Fibroblast of mammary gland (primary cell): ENCODE results near the gene RASA3.

Source experiments
- DNase-seq: peaks from one replicate; pipeline ENCODE4 v3.0.0-alpha.2; 2010; ENCODE audit warnings: low read depth
- H3K4me3 ChIP-seq: 2 replicates; pipeline ENCODE4 v1.5.1; 2011; ENCODE audit warnings: low read depth, mild to moderate bottlenecking, low read length, moderate library complexity; ENCODE audit not compliant: control insufficient read depth
- CTCF ChIP-seq: conservative IDR thresholded peaks from 2 replicates; pipeline ENCODE4 v1.5.1; 2011; ENCODE audit warnings: low read depth, low read length, inconsistent platforms; ENCODE audit not compliant: control insufficient read depth, insufficient read depth

Gene RASA3

GRCh38 chr13:113997845-113998751 lies 134.3 kb downstream of the RASA3 start:
- TF ChIP-seq CTCF: no peak
- H3K4me3 ChIP-seq: no peak overlapping the region
- peak; percentile 92 for DNase-seq

- no peak for DNase-seq
- no peak for TF ChIP-seq CTCF
- no peak overlapping the region for H3K4me3 ChIP-seq
These were observed 135.3 kb downstream of the RASA3 start for GRCh38 chr13:113996912-113997745.

GRCh38 chr13:113996081-113996911 lies 136.1 kb downstream of the RASA3 start:
- no peak for DNase-seq
- no peak for TF ChIP-seq CTCF

GRCh38 chr13:113995051-113995601 lies 137.3 kb downstream of the RASA3 start:
- TF ChIP-seq CTCF: no peak
- DNase-seq: no peak
- H3K4me3 ChIP-seq: no peak overlapping the region

More at GRCh38 chr13:113996081-113996911, 136.1 kb downstream of the RASA3 start:
- H3K4me3 ChIP-seq: no peak overlapping the region

GRCh38 chr13:113992276-113993005 lies 140.0 kb downstream of the RASA3 start:
- no peak for DNase-seq
- H3K4me3 ChIP-seq: no peak overlapping the region
- no peak for TF ChIP-seq CTCF
